Sigmoid colon (tissue), 7 donors: ENCODE data around the gene CTNND2. TPM values are rescaled to one million over a fixed set of nuclear protein-coding genes. Genes with fewer than 3 reads are reported as not detected.

Experiments used
- DNase-seq: peaks from one replicate; pipeline ENCODE4 v3.0.0-alpha.2; 2019
- H3K27ac ChIP-seq, 4 donors: fragments of 200-600 bp; sonication (generic); one replicate each; pipeline ENCODE4 v1.5.1; 2016 to 2019; ENCODE audit warnings: mild to moderate bottlenecking in 1 of 4
- H3K27me3 ChIP-seq, 3 donors: fragments of 200-600 bp; sonication (generic); one replicate each; pipeline ENCODE4 v1.5.1; 2019; ENCODE audit warnings: mild to moderate bottlenecking in 1 of 3
- H3K36me3 ChIP-seq, 4 donors: fragments of 200-600 bp; sonication (generic); one replicate each; pipeline ENCODE4 v1.5.1; 2016 to 2019
- H3K4me1 ChIP-seq, 4 donors: fragments of 200-600 bp; sonication (generic); one replicate each; pipeline ENCODE4 v1.5.1; 2017 to 2019
- H3K4me3 ChIP-seq, 4 donors: fragments of 200-600 bp; sonication (generic); one replicate each; pipeline ENCODE4 v1.5.1; 2017 to 2019; ENCODE audit warnings: mild to moderate bottlenecking in 2 of 4, moderate library complexity in 1 of 4
- H3K9me3 ChIP-seq, 4 donors: fragments of 200-600 bp in 3 of 4; sonication (generic) in 3 of 4; one replicate each; pipeline versions ENCODE4 v1.5.1 to v1.6.1; 2013 to 2019
- EP300 ChIP-seq, 4 donors: sonication (generic); formaldehyde crosslinking; IDR thresholded peaks; one replicate each; pipeline ENCODE4 v1.6.1; 2017; ENCODE audit warnings: antibody characterized with exemption in 4 of 4
- POLR2A ChIP-seq, 2 donors: fragments of 450-650 bp; IDR thresholded peaks; one replicate each; pipeline ENCODE4 v1.6.1; 2016; ENCODE audit warnings: antibody characterized with exemption in 2 of 2, mild to moderate bottlenecking in 2 of 2, moderate library complexity in 2 of 2
- POLR2AphosphoS5 ChIP-seq, 4 donors: sonication (generic); formaldehyde crosslinking; IDR thresholded peaks; one replicate each; pipeline ENCODE4 v1.6.1; 2017; ENCODE audit warnings: antibody characterized with exemption in 4 of 4
- WGBS, 2 donors: extraction: QIAGEN DNeasy Blood & Tissue Kit; methylation state at CpG; one replicate each; pipeline ENCODE4 v1.1.7; 2013; 5-methylcytosine and 5-hydroxymethylcytosine counted together
- intact Hi-C: fragments of 100-400 bp; cut with DNase I; formaldehyde crosslinking; loops from one replicate; pipeline ENCODE4 v1.15.1; 2023
- polyA plus RNA-seq, 3 donors: library from polyadenylated mRNA; stranded (reverse); fragments of 200-250 nt; gene quantifications; one replicate each; pipeline ENCODE4 v1.2.3, GENCODE V29; 2013
- total RNA-seq, 4 donors: library from RNA; depleted of rRNA; stranded (reverse); fragments of >200 nt; gene quantifications; one replicate each; pipeline ENCODE4 v1.1.0, GENCODE V29; 2016
- TF ChIP-seq, protein P1 (sequence below), 4 experiments: fragments of 450-650 bp in 3 of 4; fragments of 200-600 bp in 1 of 4; IDR thresholded peaks; one replicate each; pipeline ENCODE4 v1.5.1; 2016 to 2019; ENCODE audit warnings: antibody characterized with exemption in 4 of 4, mild to moderate bottlenecking in 3 of 4, moderate library complexity in 2 of 4
- donor health status: healthy with polysubstance abuse.
- donor health status: Bipolar disorder and iron deficiency.
- donor health status: healthy.

Gene CTNND2
- total and polyA plus RNA-seq, 7 donors: 0.36 to 2.5 (median 0.84) TPM; not detected in 1

DNA sequence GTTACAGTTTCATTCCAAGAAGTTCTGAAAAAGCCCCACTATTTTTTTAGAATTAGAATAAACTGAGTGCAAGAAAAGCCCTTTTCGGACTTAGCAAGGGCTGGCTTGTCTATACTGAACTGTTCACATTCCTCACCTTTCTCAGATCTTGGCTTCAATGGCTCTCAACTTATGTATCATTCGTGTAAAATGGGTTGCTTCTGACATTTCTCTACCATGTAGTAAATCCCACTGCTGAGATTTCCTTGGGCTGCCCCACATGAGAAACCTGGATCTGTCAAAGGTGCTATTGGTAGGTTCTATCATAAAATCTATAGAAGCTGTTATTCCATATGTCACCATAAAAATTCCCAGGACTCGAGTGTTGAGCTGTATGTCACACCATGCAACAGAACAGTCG lies 454.3 kb downstream of the CTNND2 start:
- Histone ChIP-seq H3K4me1 (no peaks in the 10 kb centered on the region), H3K4me3 (no peak overlapping the region), H3K36me3 (no peaks in the 10 kb centered on the region), H3K27me3 (no peaks in the 10 kb centered on the region), H3K9me3 (no peaks in the 10 kb centered on the region), H3K27ac (no peak overlapping the region)
- TF ChIP-seq EP300 (IDR thresholded peaks at IDR 0.05) (no peak), POLR2AphosphoS5 (IDR thresholded peaks at IDR 0.05) (no peak), POLR2A (IDR thresholded peaks at IDR 0.05) (no peak)
- TF ChIP-seq, protein P1, sequence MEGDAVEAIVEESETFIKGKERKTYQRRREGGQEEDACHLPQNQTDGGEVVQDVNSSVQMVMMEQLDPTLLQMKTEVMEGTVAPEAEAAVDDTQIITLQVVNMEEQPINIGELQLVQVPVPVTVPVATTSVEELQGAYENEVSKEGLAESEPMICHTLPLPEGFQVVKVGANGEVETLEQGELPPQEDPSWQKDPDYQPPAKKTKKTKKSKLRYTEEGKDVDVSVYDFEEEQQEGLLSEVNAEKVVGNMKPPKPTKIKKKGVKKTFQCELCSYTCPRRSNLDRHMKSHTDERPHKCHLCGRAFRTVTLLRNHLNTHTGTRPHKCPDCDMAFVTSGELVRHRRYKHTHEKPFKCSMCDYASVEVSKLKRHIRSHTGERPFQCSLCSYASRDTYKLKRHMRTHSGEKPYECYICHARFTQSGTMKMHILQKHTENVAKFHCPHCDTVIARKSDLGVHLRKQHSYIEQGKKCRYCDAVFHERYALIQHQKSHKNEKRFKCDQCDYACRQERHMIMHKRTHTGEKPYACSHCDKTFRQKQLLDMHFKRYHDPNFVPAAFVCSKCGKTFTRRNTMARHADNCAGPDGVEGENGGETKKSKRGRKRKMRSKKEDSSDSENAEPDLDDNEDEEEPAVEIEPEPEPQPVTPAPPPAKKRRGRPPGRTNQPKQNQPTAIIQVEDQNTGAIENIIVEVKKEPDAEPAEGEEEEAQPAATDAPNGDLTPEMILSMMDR (IDR thresholded peaks at IDR 0.05): no peak
- 75 to 82% methylated on average over 4 of the region's 4 CpGs for whole genome bisulfite sequencing, 2 donors
- no peak for DNase-seq
- intact Hi-C loops: no loop called here

DNA sequence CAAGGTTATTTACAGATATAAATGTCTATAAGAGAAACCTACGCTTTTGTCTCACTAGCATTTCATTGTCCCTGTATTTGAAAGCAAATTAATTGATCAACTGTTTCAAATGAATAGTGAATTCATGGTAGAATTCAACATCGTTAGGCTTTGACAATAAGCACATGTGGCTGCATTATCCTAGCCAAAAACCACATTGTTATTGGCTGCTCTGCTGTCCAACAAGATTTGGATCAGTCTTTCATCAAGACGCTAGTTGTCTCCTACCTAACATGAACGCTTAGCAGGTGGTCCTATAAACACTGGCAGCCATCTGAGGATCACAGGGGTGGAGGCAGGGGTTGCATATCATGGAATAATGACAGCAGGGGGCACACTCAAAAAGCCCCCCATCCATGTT lies 455.0 kb downstream of the CTNND2 start:
- Histone ChIP-seq H3K27me3 (no peaks in the 10 kb centered on the region), H3K9me3 (no peaks in the 10 kb centered on the region), H3K36me3 (no peaks in the 10 kb centered on the region), H3K4me1 (no peaks in the 10 kb centered on the region), H3K27ac (no peak overlapping the region), H3K4me3 (no peak overlapping the region)
- DNase-seq: no peak
- TF ChIP-seq EP300 (IDR thresholded peaks at IDR 0.05): no peak
- TF ChIP-seq, protein P1 (IDR thresholded peaks at IDR 0.05): no peak
- TF ChIP-seq POLR2AphosphoS5 (IDR thresholded peaks at IDR 0.05): no peak
- no peak for TF ChIP-seq POLR2A (IDR thresholded peaks at IDR 0.05)
- 79 to 80% methylated on average over 4 of the region's 4 CpGs for WGBS, 2 donors
- intact Hi-C loops: no loop called here

DNA sequence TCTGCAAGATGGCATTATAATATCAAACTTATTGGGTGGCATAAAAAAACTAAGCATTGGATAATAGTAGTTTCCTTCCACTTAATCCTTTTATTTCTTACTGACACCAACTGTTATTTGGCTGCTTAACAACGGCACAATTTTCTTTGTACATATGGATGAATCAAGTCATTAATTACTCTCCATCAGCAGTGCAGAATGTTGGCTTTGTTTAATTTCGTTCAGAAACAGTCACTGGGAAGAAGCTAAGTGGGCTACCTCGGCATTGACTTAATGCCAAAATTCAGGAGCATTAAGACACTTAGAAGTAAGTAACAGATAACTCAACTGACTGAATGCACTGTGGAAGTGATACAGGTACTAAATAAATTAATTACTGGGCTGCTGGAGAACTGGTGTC lies 460.4 kb downstream of the CTNND2 start:
- H3K9me3 ChIP-seq: no peaks in the 10 kb centered on the region
- H3K4me3 ChIP-seq: no peak overlapping the region
- intact Hi-C loops: no loop called here
- H3K4me1 ChIP-seq: no peaks in the 10 kb centered on the region
- TF ChIP-seq POLR2A (IDR thresholded peaks at IDR 0.05) (no peak), POLR2AphosphoS5 (IDR thresholded peaks at IDR 0.05) (no peak), EP300 (IDR thresholded peaks at IDR 0.05) (no peak)
- H3K27ac ChIP-seq: no peak overlapping the region
- DNase-seq: no peak
- H3K27me3 ChIP-seq: no peaks in the 10 kb centered on the region
- H3K36me3 ChIP-seq: no peaks in the 10 kb centered on the region
- 51 to 66% methylated on average over 3 of the region's 3 CpGs for WGBS, 2 donors

DNA sequence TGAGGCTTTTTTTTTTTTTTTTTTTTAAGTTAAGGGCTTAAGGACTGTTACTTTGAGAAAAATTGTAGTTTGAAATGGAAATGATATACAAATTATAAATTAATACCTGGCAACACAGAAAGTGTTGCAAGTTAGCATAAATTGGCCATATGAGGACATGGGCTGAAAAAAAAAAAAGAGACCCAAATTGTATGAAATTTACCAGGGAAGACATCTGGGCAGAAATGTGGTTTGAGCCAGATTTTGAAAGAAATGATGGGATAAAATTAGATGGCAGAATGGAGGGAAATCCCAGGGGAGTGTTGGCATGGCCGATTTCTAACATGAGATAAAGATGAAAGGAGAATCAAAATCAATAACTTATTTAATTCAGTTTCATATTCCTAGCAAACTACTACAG lies 472.1 kb downstream of the CTNND2 start:
- Histone ChIP-seq H3K36me3 (no peaks in the 10 kb centered on the region), H3K27me3 (no peaks in the 10 kb centered on the region), H3K9me3 (no peaks in the 10 kb centered on the region), H3K4me1 (no peaks in the 10 kb centered on the region), H3K4me3 (no peak overlapping the region), H3K27ac (no peak overlapping the region)
- intact Hi-C loops: no loop called here
- DNase-seq: no peak
- TF ChIP-seq, protein P1 (IDR thresholded peaks at IDR 0.05): no peak
- TF ChIP-seq POLR2A (IDR thresholded peaks at IDR 0.05) (no peak), EP300 (IDR thresholded peaks at IDR 0.05) (no peak), POLR2AphosphoS5 (IDR thresholded peaks at IDR 0.05) (no peak)
- 63 to 84% methylated on average over 1 of the region's 1 CpG for WGBS, 2 donors

DNA sequence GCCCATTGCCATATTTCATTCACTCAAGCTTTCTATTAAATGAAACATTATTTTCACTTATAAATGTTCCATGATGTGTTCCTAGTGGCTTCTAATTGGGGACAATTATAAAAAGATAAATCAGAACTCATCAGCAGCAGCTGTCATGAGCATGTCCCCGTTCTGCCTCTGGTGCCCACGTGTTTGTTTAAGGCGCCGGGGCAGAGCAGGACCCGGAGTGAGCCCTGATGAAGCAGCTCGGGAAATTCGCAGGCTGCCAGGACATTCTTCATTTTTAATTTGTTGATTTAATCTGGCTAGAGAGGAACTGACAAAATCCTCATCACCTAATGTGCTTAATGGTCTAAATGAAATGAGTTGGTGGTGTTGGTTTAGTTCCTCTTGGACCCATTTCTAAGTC lies 475.0 kb downstream of the CTNND2 start:
- TF ChIP-seq EP300 (IDR thresholded peaks at IDR 0.05): no peak
- Histone ChIP-seq H3K36me3 (no peaks in the 10 kb centered on the region), H3K4me1 (no peaks in the 10 kb centered on the region), H3K27me3 (no peaks in the 10 kb centered on the region), H3K27ac (no peak overlapping the region), H3K9me3 (no peaks in the 10 kb centered on the region), H3K4me3 (no peak overlapping the region)
- intact Hi-C loops: no loop called here
- no peak for DNase-seq
- WGBS, 2 donors: 72 to 84% methylated on average over 7 of the region's 7 CpGs

DNA sequence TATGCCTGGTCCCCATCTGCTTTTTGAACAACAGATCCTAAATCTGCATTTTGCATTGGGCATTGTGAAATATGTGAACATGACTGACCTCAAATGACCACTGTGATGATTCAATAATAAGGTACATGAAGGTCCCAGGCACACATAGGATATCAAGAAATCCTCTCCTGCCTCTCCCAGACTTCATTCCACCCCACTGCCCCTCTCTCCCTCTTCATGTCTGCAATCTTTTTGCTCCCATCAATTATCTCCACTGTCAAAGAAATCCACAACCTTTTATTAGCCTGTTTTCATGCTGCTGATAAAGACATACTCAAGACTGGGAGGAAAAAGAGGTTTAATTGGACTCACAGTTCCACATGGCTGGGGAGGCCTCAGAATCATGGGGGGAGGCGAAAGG lies 476.7 kb downstream of the CTNND2 start:
- intact Hi-C loops: no loop called here
- TF ChIP-seq POLR2AphosphoS5 (IDR thresholded peaks at IDR 0.05): no peak
- TF ChIP-seq EP300 (IDR thresholded peaks at IDR 0.05): no peak
- TF ChIP-seq, protein P1 (IDR thresholded peaks at IDR 0.05): no peak
- TF ChIP-seq POLR2A (IDR thresholded peaks at IDR 0.05): no peak
- WGBS, 2 donors: 90 to 94% methylated on average over 1 of the region's 1 CpG
- H3K4me3 ChIP-seq: no peak overlapping the region
- no peaks in the 10 kb centered on the region for H3K9me3 ChIP-seq
- H3K36me3 ChIP-seq: no peaks in the 10 kb centered on the region
- H3K4me1 ChIP-seq: no peaks in the 10 kb centered on the region
- no peak overlapping the region for H3K27ac ChIP-seq
- DNase-seq: no peak
- H3K27me3 ChIP-seq: no peaks in the 10 kb centered on the region
